ENCODE results near the gene FAM180A.

Gene FAM180A

DNA sequence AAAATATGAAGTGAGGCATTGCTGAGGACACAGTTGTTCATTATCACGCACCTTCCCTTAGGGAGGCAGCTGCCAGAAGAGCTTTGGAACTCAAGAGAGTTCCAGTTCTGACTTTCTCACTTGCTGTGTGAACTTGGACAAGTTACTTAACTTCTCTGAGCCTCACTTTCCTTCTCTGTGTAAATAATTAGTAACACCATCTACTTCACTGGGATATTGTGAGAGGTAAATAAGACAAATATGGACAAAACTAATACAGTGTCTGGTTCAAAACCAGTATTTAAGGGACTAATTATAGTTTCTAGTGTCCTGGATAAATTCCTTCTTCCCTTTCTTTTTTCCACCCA lies 14.3 kb downstream of the FAM180A start:
- no peak for DNase-seq (ENCODE audit: extremely low read depth, low read depth)
- H3K4me3 ChIP-seq (replicated peaks; ENCODE audit: low read depth, low read length) = no peak overlapping the region
- TF ChIP-seq, protein P1, sequence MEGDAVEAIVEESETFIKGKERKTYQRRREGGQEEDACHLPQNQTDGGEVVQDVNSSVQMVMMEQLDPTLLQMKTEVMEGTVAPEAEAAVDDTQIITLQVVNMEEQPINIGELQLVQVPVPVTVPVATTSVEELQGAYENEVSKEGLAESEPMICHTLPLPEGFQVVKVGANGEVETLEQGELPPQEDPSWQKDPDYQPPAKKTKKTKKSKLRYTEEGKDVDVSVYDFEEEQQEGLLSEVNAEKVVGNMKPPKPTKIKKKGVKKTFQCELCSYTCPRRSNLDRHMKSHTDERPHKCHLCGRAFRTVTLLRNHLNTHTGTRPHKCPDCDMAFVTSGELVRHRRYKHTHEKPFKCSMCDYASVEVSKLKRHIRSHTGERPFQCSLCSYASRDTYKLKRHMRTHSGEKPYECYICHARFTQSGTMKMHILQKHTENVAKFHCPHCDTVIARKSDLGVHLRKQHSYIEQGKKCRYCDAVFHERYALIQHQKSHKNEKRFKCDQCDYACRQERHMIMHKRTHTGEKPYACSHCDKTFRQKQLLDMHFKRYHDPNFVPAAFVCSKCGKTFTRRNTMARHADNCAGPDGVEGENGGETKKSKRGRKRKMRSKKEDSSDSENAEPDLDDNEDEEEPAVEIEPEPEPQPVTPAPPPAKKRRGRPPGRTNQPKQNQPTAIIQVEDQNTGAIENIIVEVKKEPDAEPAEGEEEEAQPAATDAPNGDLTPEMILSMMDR (IDR thresholded peaks at IDR 0.05; ENCODE audit: low read depth, low read length, missing control alignments) = no peak

DNA sequence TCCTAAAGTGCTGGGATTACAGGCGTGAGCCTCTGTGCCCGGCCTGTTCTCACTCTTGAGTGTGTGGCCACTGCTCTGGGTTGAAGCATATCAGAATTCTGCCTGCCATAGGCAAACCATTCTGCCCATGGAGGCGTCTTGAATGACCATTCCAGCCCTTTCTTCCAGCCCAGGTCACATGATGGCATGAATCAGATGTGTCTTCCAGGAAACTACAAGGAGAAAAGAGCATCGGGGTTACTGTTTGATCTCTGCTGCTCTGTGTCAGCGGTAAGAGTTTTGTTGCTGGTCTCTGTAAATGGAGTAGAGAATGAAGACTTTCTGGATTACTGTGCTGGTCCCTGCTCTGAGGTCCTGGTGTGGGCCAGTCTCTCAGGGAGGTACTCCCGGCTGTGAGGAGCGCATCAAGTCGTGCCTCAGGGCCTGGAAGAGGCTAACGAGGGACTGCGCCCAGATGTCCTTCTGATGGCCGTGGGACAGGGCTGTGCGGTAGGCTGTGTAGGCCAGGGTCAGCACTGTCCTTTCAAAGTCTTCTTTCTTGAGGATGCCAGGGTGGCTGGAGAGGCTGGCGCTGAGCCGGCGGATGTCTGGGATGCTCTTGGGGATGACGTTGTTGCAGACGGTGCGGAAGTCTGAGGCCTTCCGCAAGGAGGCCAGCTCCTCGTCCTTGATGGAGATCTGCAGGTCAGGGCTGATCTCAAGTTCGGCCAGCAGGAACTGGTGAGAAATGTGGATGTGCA lies 14.8 kb downstream of the FAM180A start:
- no peak for DNase-seq (ENCODE audit: extremely low read depth, low read depth)
- TF ChIP-seq, protein P1 (IDR thresholded peaks at IDR 0.05; ENCODE audit: low read depth, low read length, missing control alignments) = no peak
- no peak overlapping the region for H3K4me3 ChIP-seq (replicated peaks; ENCODE audit: low read depth, low read length)

DNA sequence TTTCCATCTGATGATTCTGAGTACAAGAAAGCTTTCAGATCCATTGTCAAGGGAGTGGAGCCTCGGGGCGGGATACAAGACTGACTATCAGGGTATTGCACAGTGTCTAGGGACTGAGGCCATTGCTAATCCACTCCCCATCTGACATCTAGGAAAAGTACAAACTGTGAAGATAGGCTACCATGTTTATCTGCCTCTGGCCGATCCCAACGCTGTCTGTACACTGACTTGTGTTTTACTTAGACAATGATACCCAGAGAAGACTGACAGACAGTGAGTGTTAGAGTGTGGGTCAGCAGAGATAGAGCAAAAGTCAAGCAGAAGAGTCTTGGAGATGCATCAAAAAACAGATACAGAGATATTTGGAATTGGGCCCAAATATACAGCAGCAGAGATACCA lies 17.5 kb downstream of the FAM180A start:
- TF ChIP-seq, protein P1 (IDR thresholded peaks at IDR 0.05; ENCODE audit: low read depth, low read length, missing control alignments) = no peak
- no peak overlapping the region for H3K4me3 ChIP-seq (replicated peaks; ENCODE audit: low read depth, low read length)
- no peak for DNase-seq (ENCODE audit: extremely low read depth, low read depth)

DNA sequence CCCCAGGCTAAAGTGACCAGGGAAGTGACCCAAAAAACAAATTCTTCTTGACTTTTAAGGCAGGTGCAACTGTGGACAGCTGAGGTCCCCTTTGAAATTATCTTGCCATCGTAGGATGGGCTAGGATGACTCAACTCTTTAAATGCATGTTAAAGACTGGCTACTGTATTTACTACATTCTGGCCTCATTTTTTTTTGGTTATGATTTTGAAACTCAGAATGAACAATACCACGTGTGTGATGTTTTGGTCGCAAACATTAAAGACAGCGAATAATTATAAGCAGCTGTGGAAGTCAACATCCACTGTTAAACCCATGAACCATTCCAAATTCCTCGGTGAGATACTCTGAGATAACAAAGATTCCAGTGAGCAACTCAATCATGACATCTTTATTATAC lies 19.4 kb downstream of the FAM180A start:
- TF ChIP-seq, protein P1 (IDR thresholded peaks at IDR 0.05; ENCODE audit: low read depth, low read length, missing control alignments) = no peak
- no peak overlapping the region for H3K4me3 ChIP-seq (replicated peaks; ENCODE audit: low read depth, low read length)
- no peak for DNase-seq (ENCODE audit: extremely low read depth, low read depth)

DNA sequence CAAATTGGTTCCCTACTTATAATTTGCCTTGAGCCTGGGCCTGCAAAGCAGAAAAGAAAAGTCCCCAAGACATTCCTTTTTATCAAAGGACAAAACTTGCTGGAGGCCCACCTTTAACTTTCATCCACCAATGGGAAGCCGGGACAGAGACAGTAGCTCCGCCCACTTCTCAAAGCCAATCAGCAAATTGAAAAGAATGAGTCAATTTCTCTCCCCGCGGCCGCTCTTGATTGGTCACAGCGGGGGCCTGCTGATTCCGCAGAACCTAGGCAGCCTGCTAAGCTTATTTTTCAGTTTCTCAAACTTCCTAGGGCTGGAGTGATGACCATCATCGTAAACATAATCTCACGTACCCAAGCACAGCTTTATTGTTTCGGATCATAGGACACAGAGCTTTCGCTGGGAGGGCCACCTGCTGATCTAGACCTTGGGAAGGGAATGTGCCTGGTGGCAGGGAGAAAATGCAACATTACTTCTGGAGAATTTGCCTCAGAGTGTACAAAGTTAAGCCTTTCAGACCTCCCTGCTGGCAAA lies 20.4 kb downstream of the FAM180A start, which contains the start of gene SLC13A4:
TSS of gene SLC13A4 (minus strand) at position 51 of the 534 bp plus-strand sequence. CDS start 690 bp downstream, outside the sequence.
- no peak for DNase-seq (ENCODE audit: extremely low read depth, low read depth)
- H3K4me3 ChIP-seq (replicated peaks; ENCODE audit: low read depth, low read length) = no peak within 1 kb of the TSS
- TF ChIP-seq, protein P1 (IDR thresholded peaks at IDR 0.05; ENCODE audit: low read depth, low read length, missing control alignments) = no peak

DNA sequence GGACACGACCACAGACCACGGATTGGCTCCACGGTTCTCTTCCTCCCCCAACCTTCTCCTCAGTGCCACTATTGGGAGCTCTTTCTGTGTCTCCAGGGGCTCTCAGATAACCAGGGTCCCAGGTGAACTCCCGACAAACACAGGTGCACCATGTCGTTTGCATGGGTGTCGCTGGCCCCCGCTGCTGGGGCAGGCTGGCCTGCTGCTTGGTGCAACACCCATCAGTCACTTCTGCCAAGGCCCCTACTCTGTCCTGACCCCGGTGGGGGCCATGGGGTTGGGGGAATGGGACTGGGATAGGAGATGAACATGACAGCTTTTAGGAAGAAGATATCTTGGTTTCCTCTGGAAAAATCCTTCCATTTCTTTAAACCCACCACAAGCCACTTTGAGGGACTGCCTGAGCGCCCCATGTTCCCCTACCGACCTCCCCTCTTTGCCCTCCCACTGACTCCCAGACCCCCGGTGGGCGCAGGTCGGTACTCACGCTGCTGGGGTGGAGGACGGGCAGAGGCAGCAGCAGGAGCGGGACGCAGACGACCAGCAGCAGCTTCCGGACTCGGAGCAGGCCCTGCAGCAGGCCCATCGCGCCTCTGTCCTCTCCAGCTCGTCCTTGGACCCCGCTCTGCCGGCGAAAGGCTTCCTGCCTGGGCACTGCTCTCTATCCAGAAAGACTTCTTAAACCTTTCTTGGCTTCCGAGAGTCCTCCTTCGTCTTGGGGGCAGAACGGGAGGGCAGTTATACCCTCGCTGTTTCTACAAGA lies 21.5 kb downstream of the FAM180A start:
- no peak overlapping the region for H3K4me3 ChIP-seq (replicated peaks; ENCODE audit: low read depth, low read length)
- TF ChIP-seq, protein P1 (IDR thresholded peaks at IDR 0.05; ENCODE audit: low read depth, low read length, missing control alignments) = no peak
- no peak for DNase-seq (ENCODE audit: extremely low read depth, low read depth)

Measured in HFF-Myc (cell line).